Body of pancreas (tissue), 4 donors: ENCODE measurements around the gene RECQL5.

Experiments used
- CTCF ChIP-seq, 7 experiments: fragments of 450-650 bp in 4 of 7; fragments of 200-600 bp in 3 of 7; sonication (generic) in 3 of 7; IDR thresholded peaks; one replicate each; pipeline ENCODE4 v1.5.1; 2016 to 2019; ENCODE audit warnings: antibody characterized with exemption in 7 of 7
- POLR2A ChIP-seq, 3 donors: fragments of 450-650 bp; IDR thresholded peaks; one replicate each; pipeline ENCODE4 v1.6.1; 2016; ENCODE audit warnings: antibody characterized with exemption in 3 of 3, mild to moderate bottlenecking in 2 of 3

- no peak for TF ChIP-seq CTCF (IDR thresholded peaks at IDR 0.05)
- TF ChIP-seq POLR2A (IDR thresholded peaks at IDR 0.05), result no peak
Measured at GRCh38 chr17:75684249-75684648, 17.3 kb upstream of the RECQL5 start.
